GM12878 (cell line): ENCODE data around the gene PPHLN1. TPM values are rescaled to one million over a fixed set of nuclear protein-coding genes. Genes with fewer than 3 reads are reported as not detected.

Source experiments
- ATAC-seq: fragments of 200-7000 bp; cut with Tn5 transposase; 3 replicates; pipeline ENCODE4 v1.9.1; 2020; ENCODE audit warnings: mild to moderate bottlenecking, moderate library complexity
- BruUV-seq: library from RNA; stranded (reverse); fragments of 400-500 nt; replicated peaks from 2 replicates; lab custom pipeline; 2021; lab: Mats Ljungman, UMichigan
- CTCF ChIA-PET: fragments of 300-600 bp; sonication (Branson Sonifier 250); formaldehyde crosslinking; extraction: SDS; loops from one replicate; lab custom pipeline; 2021; ENCODE audit warnings: inconsistent platforms; lab: Yijun Ruan, JAX
- POLR2A ChIA-PET: fragments of 350-600 bp; formaldehyde crosslinking; extraction: SDS; loops from one replicate; lab custom pipeline; 2021; ENCODE audit warnings: inconsistent platforms; lab: Charles Lee
- RAD21 ChIA-PET: fragments of 300-600 bp; sonication (Branson Sonifier 250); formaldehyde crosslinking; loops from one replicate; lab custom pipeline; 2023; ENCODE audit warnings: antibody characterized with exemption; ENCODE audit not compliant: unreplicated experiment; lab: Charles Lee
- SMC1A ChIA-PET: fragments of 300-600 bp; sonication (Branson Sonifier 250); formaldehyde crosslinking; loops from one replicate; lab custom pipeline; 2023; ENCODE audit not compliant: unreplicated experiment, uncharacterized antibody; lab: Charles Lee
- DNase-seq: peaks from one replicate; pipeline ENCODE4 v3.0.0-alpha.2; 2011; ENCODE audit warnings: low read depth, low spot score
- FAIRE-seq: peaks from 3 replicates; lab custom pipeline; 2011; peaks lifted over from hg19 to GRCh38; lab: Jason Lieb, UNC
- H2AFZ ChIP-seq: 2 replicates; pipeline ENCODE4 v1.6.0; 2011; ENCODE audit warnings: low read depth, low read length, control low read depth; ENCODE audit not compliant: control insufficient read depth
- H3K27ac ChIP-seq: 2 replicates; pipeline ENCODE4 v1.5.1; 2011; ENCODE audit warnings: control low read depth; ENCODE audit not compliant: control insufficient read depth, insufficient read depth
- H3K27me3 ChIP-seq, 2 experiments: replicated peaks in 1 of 2; 2 replicates each; pipeline versions ENCODE4 v1.6.0 to v1.6.1; 2011; ENCODE audit warnings: low read length in 1 of 2; ENCODE audit not compliant: control insufficient read depth in 2 of 2, insufficient read depth in 2 of 2
- H3K36me3 ChIP-seq, 2 experiments: 2 replicates each; pipeline ENCODE4 v1.5.1; 2011; ENCODE audit warnings: low read length in 1 of 2; ENCODE audit not compliant: control insufficient read depth in 2 of 2, insufficient read depth in 2 of 2
- H3K4me1 ChIP-seq: 2 replicates; pipeline ENCODE4 v1.6.1; 2011; ENCODE audit warnings: mild to moderate bottlenecking, low read length, moderate library complexity, mixed read lengths; ENCODE audit not compliant: control insufficient read depth, insufficient read depth
- H3K4me2 ChIP-seq: 2 replicates; pipeline ENCODE4 v1.6.0; 2011; ENCODE audit warnings: control low read depth; ENCODE audit not compliant: control insufficient read depth, insufficient read depth
- H3K4me3 ChIP-seq: fragments of 200-600 bp; sonication (generic); 2 replicates; pipeline ENCODE4 v1.5.1; 2016
- H3K79me2 ChIP-seq: 2 replicates; pipeline ENCODE4 v1.6.0; 2011; ENCODE audit warnings: low read length; ENCODE audit not compliant: control insufficient read depth, insufficient read depth
- H3K9ac ChIP-seq: 2 replicates; pipeline ENCODE4 v1.8.0; 2011; ENCODE audit warnings: low read length, control low read depth, mixed read lengths; ENCODE audit not compliant: control insufficient read depth, insufficient read depth
- H3K9me3 ChIP-seq: replicated peaks from 3 replicates; pipeline ENCODE4 v1.5.1; 2011; ENCODE audit warnings: mild to moderate bottlenecking, low read length; ENCODE audit not compliant: control insufficient read depth, insufficient read depth
- H4K20me1 ChIP-seq: 2 replicates; pipeline ENCODE4 v1.6.0; 2011; ENCODE audit not compliant: control insufficient read depth, insufficient read depth
- EP300 ChIP-seq, 2 experiments: fragments of 150-350 bp in 1 of 2; IDR thresholded peaks; 2 replicates each; pipeline ENCODE4 v1.6.1; 2011 to 2012; ENCODE audit warnings: low read depth in 2 of 2, low read length in 2 of 2, borderline replicate concordance in 1 of 2, improper control_type of control experiment in 1 of 2, inconsistent platforms in 1 of 2; ENCODE audit not compliant: control insufficient read depth in 1 of 2
- ETV6 ChIP-seq, 2 experiments: fragments of 450-650 bp in 1 of 2; IDR thresholded peaks in 1 of 2; conservative IDR thresholded peaks in 1 of 2; 2 replicates each; pipeline ENCODE4 v1.6.1; 2014; ENCODE audit warnings: antibody characterized with exemption in 1 of 2, borderline replicate concordance in 1 of 2, low read depth in 1 of 2, mild to moderate bottlenecking in 1 of 2, moderate library complexity in 1 of 2
- POLR2AphosphoS5 ChIP-seq: IDR thresholded peaks from 2 replicates; pipeline ENCODE4 v1.6.1; 2011; ENCODE audit warnings: mild to moderate bottlenecking, low read length, inconsistent platforms
- SUZ12 ChIP-seq: fragments of 200-600 bp; sonication (generic); IDR thresholded peaks from one replicate; pipeline ENCODE4 v1.6.1; 2018; ENCODE audit warnings: antibody characterized with exemption, mild to moderate bottlenecking; ENCODE audit not compliant: unreplicated experiment
- ZBTB33 ChIP-seq: fragments of 450-650 bp; IDR thresholded peaks from 2 replicates; pipeline ENCODE4 v1.6.1; 2017; ENCODE audit warnings: mild to moderate bottlenecking
- ZNF207 ChIP-seq: fragments of 450-650 bp; IDR thresholded peaks from 2 replicates; pipeline ENCODE4 v1.6.1; 2014; ENCODE audit warnings: antibody characterized with exemption, mild to moderate bottlenecking, borderline replicate concordance
- in situ Hi-C: fragments of 300-500 bp; cut with MboI; formaldehyde crosslinking; loops from 9 replicates; pipeline ENCODE4 v1.14.3; 2018; ENCODE audit warnings: mixed read lengths
- intact Hi-C: fragments of 100-400 bp; cut with micrococcal nuclease; formaldehyde crosslinking; loops from one replicate; pipeline ENCODE4 v1.14.2; 2022; ENCODE audit not compliant: unreplicated experiment
- polyA plus RNA-seq, 11 experiments: library from polyadenylated mRNA; depleted of rRNA in 4 of 11; unstranded in 6 of 11; stranded (reverse) in 5 of 11; fragments of >200 nt; fragmentation: Nextera tagmentation in 4 of 11; fragmentation: Illumina TruSeq in 1 of 11; extraction: Ambion mirVana in 4 of 11; extraction: Trizol in 1 of 11; gene quantifications; 1 replicate in 1 of 11; 2 replicates in 10 of 11; pipeline versions ENCODE4 v1.2.1 to v1.2.3, GENCODE V29; 2011 to 2016; ENCODE audit warnings: inconsistent platforms in 2 of 11, missing spikeins in 2 of 11, low read depth in 1 of 11
- total RNA-seq, 4 experiments: library from RNA; depleted of rRNA in 3 of 4; stranded (reverse); fragments of >200 nt in 3 of 4; fragmentation: Illumina TruSeq in 1 of 4; extraction: Trizol in 1 of 4; gene quantifications; 2 replicates each; pipeline versions ENCODE4 v1.2.1 to v1.2.3, GENCODE V29; 2013 to 2021
- TF ChIP-seq, protein P1 (sequence below): fragments of 150-350 bp; IDR thresholded peaks from 2 replicates; pipeline ENCODE4 v1.6.1; 2016; ENCODE audit warnings: low read depth, low read length

Gene PPHLN1
- total and polyA plus RNA-seq, 10 of the 15 experiments (the other 5 are each of a cell fraction or from before 2014, with no cell fraction given) = 73.6 to 117 (median 92.1) TPM

DNA sequence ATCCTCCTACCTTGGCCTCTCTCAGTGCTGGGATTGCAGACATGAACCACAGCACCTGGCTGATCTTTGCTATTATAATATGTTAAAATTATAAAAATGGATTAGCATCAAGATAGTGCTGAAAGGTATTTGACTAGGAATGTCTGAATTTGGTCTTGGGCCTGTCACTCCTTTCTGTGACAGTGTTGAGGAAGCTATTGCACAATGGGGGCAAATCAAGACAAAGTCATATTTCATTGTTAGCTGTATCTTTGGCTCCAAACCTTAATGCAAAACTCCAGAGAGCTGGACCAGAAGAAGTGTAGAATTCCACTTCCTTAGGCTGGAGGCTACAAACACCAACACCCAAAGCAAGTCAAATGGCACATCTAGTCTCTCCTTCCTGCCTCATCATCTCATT, 42.2 kb upstream of the PPHLN1 start:
- Histone ChIP-seq H3K9ac (no peak overlapping the region), H3K4me2 (no peak overlapping the region), H3K36me3 (no peaks in the 10 kb centered on the region), H3K79me2 (no peaks in the 10 kb centered on the region), H3K27ac (no peak overlapping the region), H3K27me3 (no peaks in the 10 kb centered on the region), H3K4me3 (no peak overlapping the region), H3K4me1 (peaks cover 3% of the 10 kb centered on the region; the same call in 1 of the 2 replicates), H3K9me3 (no peaks in the 10 kb centered on the region), H2AFZ (no peak overlapping the region), H4K20me1 (no peaks in the 10 kb centered on the region)
- TF ChIP-seq, protein P1, sequence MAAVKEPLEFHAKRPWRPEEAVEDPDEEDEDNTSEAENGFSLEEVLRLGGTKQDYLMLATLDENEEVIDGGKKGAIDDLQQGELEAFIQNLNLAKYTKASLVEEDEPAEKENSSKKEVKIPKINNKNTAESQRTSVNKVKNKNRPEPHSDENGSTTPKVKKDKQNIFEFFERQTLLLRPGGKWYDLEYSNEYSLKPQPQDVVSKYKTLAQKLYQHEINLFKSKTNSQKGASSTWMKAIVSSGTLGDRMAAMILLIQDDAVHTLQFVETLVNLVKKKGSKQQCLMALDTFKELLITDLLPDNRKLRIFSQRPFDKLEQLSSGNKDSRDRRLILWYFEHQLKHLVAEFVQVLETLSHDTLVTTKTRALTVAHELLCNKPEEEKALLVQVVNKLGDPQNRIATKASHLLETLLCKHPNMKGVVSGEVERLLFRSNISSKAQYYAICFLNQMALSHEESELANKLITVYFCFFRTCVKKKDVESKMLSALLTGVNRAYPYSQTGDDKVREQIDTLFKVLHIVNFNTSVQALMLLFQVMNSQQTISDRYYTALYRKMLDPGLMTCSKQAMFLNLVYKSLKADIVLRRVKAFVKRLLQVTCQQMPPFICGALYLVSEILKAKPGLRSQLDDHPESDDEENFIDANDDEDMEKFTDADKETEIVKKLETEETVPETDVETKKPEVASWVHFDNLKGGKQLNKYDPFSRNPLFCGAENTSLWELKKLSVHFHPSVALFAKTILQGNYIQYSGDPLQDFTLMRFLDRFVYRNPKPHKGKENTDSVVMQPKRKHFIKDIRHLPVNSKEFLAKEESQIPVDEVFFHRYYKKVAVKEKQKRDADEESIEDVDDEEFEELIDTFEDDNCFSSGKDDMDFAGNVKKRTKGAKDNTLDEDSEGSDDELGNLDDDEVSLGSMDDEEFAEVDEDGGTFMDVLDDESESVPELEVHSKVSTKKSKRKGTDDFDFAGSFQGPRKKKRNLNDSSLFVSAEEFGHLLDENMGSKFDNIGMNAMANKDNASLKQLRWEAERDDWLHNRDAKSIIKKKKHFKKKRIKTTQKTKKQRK = no peak
- TF ChIP-seq ZNF207 (no peak), ZBTB33 (no peak), SUZ12 (no peak), EP300 (IDR thresholded peaks at IDR 0.05; ENCODE audit: borderline replicate concordance in 1 of 2, control insufficient read depth in 1 of 2, low read depth in 2 of 2, low read length in 2 of 2) (no peak), ETV6 (conservative IDR thresholded peaks at IDR 0.05 in 1 of 2, IDR thresholded peaks at IDR 0.05 in 1 of 2; ENCODE audit: borderline replicate concordance in 1 of 2, low read depth in 1 of 2) (no peak), POLR2AphosphoS5 (no peak)
- DNase-seq (no peak), ATAC-seq (no peak), FAIRE-seq (no peak)
- RAD21 ChIA-PET = interaction anchor here (0.7 kb wide), 1 partner anchor 15 kb away, joined by 3 read pairs; no protein-coding TSS in a partner anchor
- SMC1A ChIA-PET = interaction anchor here (1.0 to 2.0 kb wide), 3 partner anchors 15 to 50 kb away, joined by 4 to 10 read pairs (median 5); no protein-coding TSS in a partner anchor
- intact Hi-C loops = no loop called here
- BruUV-seq = no TSS peak
- in situ Hi-C loops = no loop called here
- CTCF ChIA-PET = interaction anchor here (0.9 to 2.1 kb wide), 2 partner anchors 9 to 48 kb away, joined by 4 to 9 read pairs; no protein-coding TSS in a partner anchor
- POLR2A ChIA-PET = interaction anchor here (0.5 to 0.6 kb wide), 2 partner anchors 13 to 143 kb away, joined by 6 to 8 read pairs; no protein-coding TSS in a partner anchor
